GM19455 (cell line): ENCODE data around the gene MARCHF11.

Experiments
- ATAC-seq: cut with Tn5 transposase; IDR thresholded peaks from one replicate; pipeline ENCODE4 v1.9.1; 2021; ENCODE audit not compliant: unreplicated experiment

Gene MARCHF11

GRCh38 chr5:16179511-16179935 lies at the start of gene MARCHF11:
MARCHF11 (minus strand) TSS chr5:16179791; CDS start chr5:16179575, 216 bp downstream.
- ATAC-seq = no peak

- ATAC-seq = no peak
Measured at GRCh38 chr5:16225927-16226326, 46.3 kb upstream of the MARCHF11 start.

GRCh38 chr5:16192311-16192710 lies 12.7 kb upstream of the MARCHF11 start:
- no peak for ATAC-seq

- no peak for ATAC-seq
Measured at GRCh38 chr5:16180789-16181082, 1.1 kb upstream of the MARCHF11 start.

DNA sequence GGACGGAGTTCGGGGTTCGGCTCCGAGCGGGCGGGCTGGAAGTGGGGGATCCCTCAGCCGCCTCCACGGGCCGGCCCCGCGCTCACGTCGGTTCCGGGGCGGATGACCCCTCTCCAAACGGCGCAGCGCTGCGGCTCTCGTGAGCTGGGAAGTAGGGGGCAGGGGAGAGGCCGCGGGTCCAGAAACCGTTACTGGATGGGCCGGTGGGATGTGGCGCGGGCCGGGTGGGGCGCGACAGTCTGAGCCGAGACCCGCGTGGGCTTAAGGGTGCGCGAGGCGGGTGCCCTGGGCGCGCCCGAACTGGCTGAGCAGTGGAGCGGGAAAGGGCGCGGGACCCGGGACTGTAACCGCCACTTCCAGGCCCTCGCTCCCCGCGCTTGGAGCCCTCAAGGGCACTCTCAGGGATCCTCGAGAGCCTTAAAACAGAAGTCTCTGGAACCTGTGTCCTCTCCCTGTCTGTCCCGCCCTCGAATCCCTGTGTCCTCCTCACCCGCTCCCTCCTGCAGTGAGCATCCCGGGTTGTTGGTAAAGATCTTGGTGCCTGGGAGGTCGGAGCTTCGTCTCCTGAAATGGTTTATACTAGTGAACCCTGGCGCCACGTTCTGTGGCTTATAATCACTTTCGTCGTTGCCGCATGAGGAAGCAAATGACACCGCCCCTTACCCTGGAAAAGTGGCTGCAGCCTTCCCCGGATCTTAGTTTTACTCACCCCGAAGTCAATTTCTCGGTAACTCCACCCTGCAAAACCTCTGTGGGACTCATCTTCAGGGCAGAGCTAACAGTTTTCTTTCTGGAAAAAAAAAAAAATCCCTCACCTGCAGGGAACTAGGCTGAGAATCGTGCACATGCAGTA lies 571 bp upstream of the MARCHF11 start:
- no peak for ATAC-seq

- no peak for ATAC-seq
Measured at GRCh38 chr5:16178745-16179372, 732 bp downstream of the MARCHF11 start.

DNA sequence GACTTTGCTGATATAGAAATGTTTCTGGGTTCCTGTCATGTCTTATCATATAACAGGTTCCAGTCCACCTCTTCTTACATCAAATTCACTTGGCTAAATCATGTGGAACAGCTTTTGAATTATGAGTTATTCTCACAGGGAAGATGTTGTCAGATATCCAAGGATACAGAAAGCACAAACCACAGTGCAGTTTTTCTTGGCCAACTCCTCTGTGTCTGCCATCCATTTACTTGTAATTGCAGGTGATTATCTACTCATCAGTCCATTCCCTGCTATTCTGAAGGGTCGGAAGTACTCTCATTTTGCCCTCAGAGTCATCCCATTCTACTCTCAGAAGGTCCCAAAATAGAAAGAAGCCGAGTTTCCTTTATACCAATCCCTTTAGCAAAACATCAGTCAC lies 10.0 kb downstream of the MARCHF11 start:
- ATAC-seq = no peak

- peak; percentile 84 for ATAC-seq
Measured at GRCh38 chr5:16160706-16161105, 18.9 kb downstream of the MARCHF11 start.

GRCh38 chr5:16159636-16160035 lies 20.0 kb downstream of the MARCHF11 start:
- no peak for ATAC-seq

- ATAC-seq = no peak
Measured at GRCh38 chr5:16156152-16156551, 23.4 kb downstream of the MARCHF11 start.

DNA sequence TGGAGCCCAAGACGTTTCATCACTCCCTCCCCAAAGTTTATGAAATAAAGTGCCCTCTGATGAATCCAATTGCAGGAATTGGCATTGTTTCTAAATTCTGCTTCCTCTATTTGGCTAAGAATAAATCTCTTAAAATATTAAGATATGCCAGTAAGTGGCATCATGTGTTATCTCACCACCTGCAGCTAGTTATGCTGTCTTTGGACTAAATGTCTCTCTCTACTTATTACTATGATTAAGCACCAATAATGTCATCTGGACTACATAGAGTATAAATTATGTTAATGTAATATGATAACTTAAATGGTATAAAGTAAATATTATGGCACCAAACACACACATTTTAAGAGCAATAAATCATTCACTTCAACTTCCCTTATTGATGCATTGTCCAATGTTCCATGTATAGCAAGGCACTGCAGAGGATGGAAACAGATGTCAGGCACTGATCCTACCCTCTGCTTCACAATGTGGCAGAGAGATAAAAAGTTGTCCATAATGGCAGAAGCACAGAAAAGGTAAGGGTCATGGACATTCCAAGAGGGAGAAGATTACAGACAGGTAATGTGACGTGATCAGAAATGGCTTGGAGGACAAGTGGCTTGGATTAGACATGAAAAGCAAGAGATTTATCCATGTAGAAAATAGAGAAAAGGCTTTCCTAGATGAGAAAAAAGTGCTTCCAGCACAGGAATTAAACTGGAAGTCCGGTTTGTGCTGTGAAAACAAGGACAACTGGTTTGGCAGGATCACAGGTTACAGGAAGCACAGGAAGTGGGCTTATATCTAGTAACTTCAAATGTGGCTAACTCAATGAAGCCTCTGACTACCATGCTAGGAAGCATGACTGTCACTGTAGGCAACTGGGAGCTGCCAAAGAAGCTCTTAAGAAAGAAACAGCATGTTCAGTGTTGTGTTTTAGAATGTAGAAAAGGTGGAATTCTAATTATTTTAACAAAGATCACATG lies 26.7 kb downstream of the MARCHF11 start:
- no peak for ATAC-seq

- ATAC-seq = no peak
Measured at GRCh38 chr5:16149621-16150020, 30.0 kb downstream of the MARCHF11 start.

DNA sequence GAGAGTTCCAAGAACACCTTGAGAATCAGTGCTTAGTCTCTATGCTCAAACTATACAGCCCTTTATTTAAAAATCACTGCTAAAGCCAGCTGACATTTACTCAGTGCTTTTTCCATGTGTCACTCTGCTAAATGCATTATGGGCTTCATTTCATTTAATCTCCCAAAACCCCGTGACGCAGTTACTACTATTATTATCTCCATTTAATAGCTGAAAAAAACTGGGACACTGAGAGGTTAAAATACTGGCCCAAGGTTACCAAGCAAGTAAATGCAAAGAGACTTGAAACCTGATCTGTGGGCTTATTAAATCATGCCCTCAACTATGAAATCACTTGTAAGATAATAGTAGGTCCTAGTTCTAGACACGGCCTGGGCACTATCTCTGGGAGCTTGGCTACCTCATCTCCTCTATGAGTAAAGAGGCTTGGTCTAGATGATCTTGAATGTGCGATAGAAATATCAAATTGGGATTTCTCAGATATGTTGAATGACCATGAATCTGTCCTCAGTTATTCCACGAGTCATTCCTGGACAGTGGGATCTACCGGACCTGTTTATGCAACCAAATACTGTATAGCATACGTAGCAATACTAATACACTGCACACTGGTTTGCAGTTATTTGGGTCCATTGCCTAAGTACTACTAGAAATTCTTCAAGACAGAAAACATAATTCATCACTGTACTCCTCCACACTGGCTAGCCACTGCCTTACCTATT lies 32.3 kb downstream of the MARCHF11 start:
- no peak for ATAC-seq

GRCh38 chr5:16144416-16144815 lies 35.2 kb downstream of the MARCHF11 start:
- ATAC-seq = no peak

DNA sequence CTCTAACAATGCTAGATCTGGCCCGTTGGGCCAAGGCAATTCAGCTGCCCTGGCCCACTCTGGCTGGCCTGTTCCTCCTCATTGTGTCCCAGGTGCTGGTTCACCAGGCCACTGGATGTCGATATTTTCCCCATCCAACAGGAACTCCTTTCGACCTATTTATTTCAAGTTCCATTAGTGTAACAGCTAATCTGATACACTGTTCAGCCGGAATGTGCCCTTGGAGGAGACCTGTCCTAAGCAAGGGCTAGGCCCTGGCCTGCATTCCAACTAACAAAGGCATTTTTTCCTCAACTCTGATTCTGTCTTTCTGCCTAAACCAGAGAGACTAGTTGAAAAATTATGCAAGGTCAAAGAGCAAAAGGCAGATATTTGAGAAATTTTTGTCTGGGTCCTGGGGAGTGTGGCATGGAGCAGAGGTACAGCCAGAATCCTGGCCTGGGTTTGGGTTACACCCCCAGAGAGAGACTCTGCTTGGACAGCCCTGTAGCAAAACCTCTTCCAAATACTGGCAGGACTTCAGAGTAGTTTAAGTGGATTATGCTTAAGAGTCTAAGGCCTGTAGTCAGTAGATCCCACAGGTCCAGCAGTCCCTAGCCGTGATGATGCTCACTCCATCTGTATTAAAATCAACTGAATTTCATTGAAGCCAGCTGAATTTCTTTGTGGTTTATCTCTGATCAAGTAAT lies 36.1 kb downstream of the MARCHF11 start:
- no peak for ATAC-seq

GRCh38 chr5:16140944-16141343 lies 38.6 kb downstream of the MARCHF11 start:
- ATAC-seq = no peak

DNA sequence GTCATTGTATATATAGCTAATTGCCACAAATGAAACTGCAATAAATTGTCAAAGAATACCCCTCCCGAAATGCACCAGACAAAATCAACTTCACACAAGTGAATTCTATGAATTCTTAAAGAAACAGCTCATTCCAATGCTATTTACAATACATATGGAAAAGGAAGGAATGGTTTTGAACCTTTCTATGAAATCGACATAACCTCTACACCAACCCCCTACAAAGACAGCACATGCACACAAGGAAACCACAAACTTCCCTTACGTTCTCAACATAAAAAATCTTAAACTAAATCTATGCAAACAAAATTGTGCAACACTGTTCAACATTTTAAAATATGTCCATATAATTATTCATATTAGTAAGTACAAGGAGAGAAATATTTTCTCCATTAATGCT lies 39.2 kb downstream of the MARCHF11 start:
- no peak for ATAC-seq

- no peak for ATAC-seq
Measured at GRCh38 chr5:16137177-16137576, 42.4 kb downstream of the MARCHF11 start.

- ATAC-seq = no peak
Measured at GRCh38 chr5:16135506-16135905, 44.1 kb downstream of the MARCHF11 start.

- ATAC-seq = no peak
Measured at GRCh38 chr5:16135003-16135402, 44.6 kb downstream of the MARCHF11 start.
